ENCODE data around the gene SLC25A25. TPM values are rescaled to one million over a fixed set of nuclear protein-coding genes. Genes with fewer than 3 reads are reported as not detected.

Gene SLC25A25
- total and polyA plus RNA-seq, 9 of the 15 experiments (the other 6 are each of a cell fraction or from before 2014, with no cell fraction given) = 0.07 to 35.9 (median 23.2) TPM

DNA sequence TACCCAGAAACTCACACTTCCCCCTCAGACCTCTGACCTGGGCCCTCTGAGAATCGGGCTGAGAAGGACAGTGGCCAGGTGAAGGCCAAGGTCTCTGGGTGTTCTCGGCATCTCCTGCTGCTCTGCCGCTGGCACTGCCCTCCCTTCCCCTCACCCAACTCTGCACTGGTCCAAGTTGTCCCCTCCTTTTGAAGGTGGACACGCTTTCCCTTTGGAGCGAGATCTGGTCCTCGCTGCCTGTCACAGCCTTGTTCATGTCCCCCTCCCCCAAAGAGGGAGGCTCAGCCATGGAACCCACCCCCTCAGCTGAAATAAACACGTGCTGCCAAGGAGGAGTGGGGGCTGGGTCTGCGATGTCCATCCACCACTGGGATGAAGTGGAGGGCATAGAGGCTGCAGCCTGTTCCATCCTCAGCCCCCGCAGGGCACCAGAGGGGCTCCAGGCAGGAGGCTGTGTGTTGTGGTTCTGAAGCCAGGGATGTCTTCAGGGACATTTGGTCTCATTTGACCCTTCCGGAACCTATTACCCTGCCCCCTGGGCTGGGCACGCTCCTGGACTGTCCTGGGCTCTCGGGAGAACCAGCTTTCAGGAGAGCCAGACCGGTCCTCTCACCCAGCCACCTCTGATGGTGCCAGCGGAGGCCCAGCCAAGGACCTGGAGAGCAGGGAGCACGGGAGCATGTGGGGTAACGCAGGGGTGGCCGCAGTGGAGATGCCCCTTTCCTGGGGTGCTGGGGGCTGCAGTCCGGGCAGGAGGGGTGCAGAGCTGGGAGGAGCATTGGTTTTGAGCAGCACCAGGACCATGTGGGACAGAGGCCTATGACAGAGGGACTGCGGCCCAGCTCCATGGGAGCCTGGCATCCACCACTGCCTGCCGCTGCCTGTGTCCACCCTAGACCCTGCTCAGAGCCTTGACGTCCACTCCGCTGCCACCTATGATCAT is 76.5 kb downstream of the SLC25A25 start:
- Histone ChIP-seq H3K27ac (ENCODE audit: extremely low read depth, low read depth, low read length) (no peak overlapping the region), H3K27me3 (ENCODE audit: control insufficient read depth in 2 of 2, insufficient read depth in 2 of 2, low read length in 2 of 2) (no peaks in the 10 kb centered on the region), H3K9ac (ENCODE audit: insufficient read depth in 1 of 2, low read depth in 2 of 2, low read length in 2 of 2) (peak overlapping the region in 1 of 2 experiments; percentile 46; a peak in 3 of 4 replicates), H3K79me2 (ENCODE audit: control insufficient read depth, insufficient read depth, low read length) (no peaks in the 10 kb centered on the region), H3K9me1 (ENCODE audit: control insufficient read depth, insufficient read depth, low read length) (no peaks in the 10 kb centered on the region), H3K36me3 (ENCODE audit: control insufficient read depth, insufficient read depth, low read length) (no peaks in the 10 kb centered on the region), H2AFZ (ENCODE audit: low read depth, low read length) (peak overlapping the region; percentile 53; the same call in 1 of the 2 replicates), H3K4me2 (ENCODE audit: insufficient read depth, low read length) (peak overlapping the region; percentile 41), H4K20me1 (replicated peaks; ENCODE audit: control insufficient read depth, insufficient read depth, low read length) (no peaks in the 10 kb centered on the region), H3K4me1 (replicated peaks in 1 of 2; ENCODE audit: control insufficient read depth in 2 of 2, insufficient read depth in 2 of 2, low read length in 2 of 2) (peaks cover 22 to 47% of the 10 kb centered on the region in 2 experiments), H3K9me3 (replicated peaks; ENCODE audit: control insufficient read depth, insufficient read depth, low read depth, low read length) (no peaks in the 10 kb centered on the region), H3K4me3 (no peak overlapping the region)
- no TSS peak for BruUV-seq (replicated peaks)
- TF ChIP-seq ZNF408 (CRISPR knock-in tag; IDR thresholded peaks at IDR 0.05; ENCODE audit: low read depth) = no peak
- TF ChIP-seq ZNF124 (CRISPR knock-in tag; IDR thresholded peaks at IDR 0.05) = no peak
- no peak for TF ChIP-seq ZNF75A (CRISPR knock-in tag; IDR thresholded peaks at IDR 0.05)
- TF ChIP-seq MED1 (CRISPR knock-in tag; IDR thresholded peaks at IDR 0.05; ENCODE audit: borderline replicate concordance) = no peak
- TF ChIP-seq KLF6 (CRISPR knock-in tag; IDR thresholded peaks at IDR 0.05; ENCODE audit: borderline replicate concordance) = no peak
- no peak for TF ChIP-seq HLTF (IDR thresholded peaks at IDR 0.05)
- intact Hi-C loops (cut with micrococcal nuclease) = no loop called here
- WGBS (ENCODE audit: insufficient coverage, low coverage, missing lambda C conversion rate) = 73% methylated on average over 17 of the region's 22 CpGs
- FAIRE-seq = no peak
- ChIA-PET POLR2A (interaction anchor here (0.6 kb wide), 1 partner anchor 982 kb away, joined by 3 read pairs; no protein-coding TSS in a partner anchor), CTCF (ENCODE audit: low intra/inter-chr PET ratio) (interaction anchor here (0.6 to 0.8 kb wide), 2 partner anchors 20 to 36 kb away, joined by 3 read pairs; no protein-coding TSS in a partner anchor)
- DNase-seq (ENCODE audit: extremely low read depth in 1 of 4, low spot score in 3 of 4) = peak in 2 of 4 experiments; percentile 15 to 19
- in situ Hi-C loops (cut with MboI) = no loop called here
- no peak for ATAC-seq
